ENCODE measurements around the gene E4F1.

Gene E4F1

GRCh38 chr16:2184962-2185361 lies 38.4 kb upstream of the E4F1 start:
- TF ChIP-seq CTCF (IDR thresholded peaks at IDR 0.05): no peak
- Histone ChIP-seq H3K9me3 (no peaks in the 10 kb centered on the region), H3K27me3 (peaks cover 0 to 7% of the 10 kb centered on the region in 2 donors), H3K4me3 (no peak overlapping the region), H3K4me1 (no peaks in the 10 kb centered on the region), H3K36me3 (no peaks in the 10 kb centered on the region), H3K27ac (no peak overlapping the region)
- DNase-seq: no peak
- intact Hi-C loops (cut with DNase I; ENCODE audit: low total_unique reads): no loop called here

- DNase-seq: no peak
- Histone ChIP-seq H3K36me3 (no peaks in the 10 kb centered on the region), H3K4me1 (no peaks in the 10 kb centered on the region), H3K27me3 (peaks cover 0 to 5% of the 10 kb centered on the region in 2 donors), H3K4me3 (no peak overlapping the region), H3K9me3 (no peaks in the 10 kb centered on the region), H3K27ac (no peak overlapping the region)
- TF ChIP-seq CTCF (IDR thresholded peaks at IDR 0.05): no peak
- intact Hi-C loops (cut with DNase I; ENCODE audit: low total_unique reads): no loop called here
Observed at GRCh38 chr16:2186064-2186463, 37.3 kb upstream of the E4F1 start.

GRCh38 chr16:2186505-2186904 lies 36.9 kb upstream of the E4F1 start:
- no peak overlapping the region for H3K27ac ChIP-seq
- no peaks in the 10 kb centered on the region for H3K4me1 ChIP-seq
- intact Hi-C loops (cut with DNase I; ENCODE audit: low total_unique reads): no loop called here
- H3K4me3 ChIP-seq: no peak overlapping the region
- no peaks in the 10 kb centered on the region for H3K36me3 ChIP-seq
- H3K9me3 ChIP-seq: no peaks in the 10 kb centered on the region
- TF ChIP-seq CTCF (IDR thresholded peaks at IDR 0.05): no peak
- no peak for DNase-seq
- H3K27me3 ChIP-seq: peaks cover 0 to 5% of the 10 kb centered on the region in 2 donors

- Histone ChIP-seq H3K27me3 (peaks cover 0 to 5% of the 10 kb centered on the region in 2 donors), H3K4me1 (no peaks in the 10 kb centered on the region), H3K4me3 (no peak overlapping the region), H3K36me3 (no peaks in the 10 kb centered on the region), H3K9me3 (no peaks in the 10 kb centered on the region), H3K27ac (no peak overlapping the region)
- intact Hi-C loops (cut with DNase I; ENCODE audit: low total_unique reads): no loop called here
- TF ChIP-seq CTCF (IDR thresholded peaks at IDR 0.05): no peak
- no peak for DNase-seq
Observed at GRCh38 chr16:2187212-2187611, 36.2 kb upstream of the E4F1 start.

GRCh38 chr16:2188395-2188794 lies 35.0 kb upstream of the E4F1 start:
- intact Hi-C loops (cut with DNase I; ENCODE audit: low total_unique reads): no loop called here

More at GRCh38 chr16:2188395-2188794, 35.0 kb upstream of the E4F1 start:
- TF ChIP-seq CTCF (IDR thresholded peaks at IDR 0.05): no peak
- DNase-seq: no peak
- H3K27ac ChIP-seq: no peak overlapping the region
- H3K4me3 ChIP-seq: no peak overlapping the region
- no peaks in the 10 kb centered on the region for H3K36me3 ChIP-seq
- H3K4me1 ChIP-seq: no peaks in the 10 kb centered on the region
- no peaks in the 10 kb centered on the region for H3K9me3 ChIP-seq
- peaks cover 0 to 16% of the 10 kb centered on the region in 2 donors for H3K27me3 ChIP-seq

Measured in tibial artery (tissue), 4 donors.